Osteoblast (primary cell): ENCODE measurements around the gene R3HDM2. TPM values are rescaled to one million over a fixed set of nuclear protein-coding genes. Genes with fewer than 3 reads are reported as not detected.

ENCODE experiments used
- DNase-seq: peaks from one replicate; pipeline ENCODE4 v3.0.0; 2011; ENCODE audit warnings: low spot score, mixed read lengths; ENCODE audit not compliant: insufficient read length; ENCODE audit errors: missing footprints
- H2AFZ ChIP-seq: 2 replicates; pipeline ENCODE4 v1.6.0; 2011; ENCODE audit warnings: mild to moderate bottlenecking, low read length
- H3K27ac ChIP-seq: 2 replicates; pipeline ENCODE4 v1.5.1; 2011; ENCODE audit warnings: mild to moderate bottlenecking, low read depth, low read length, moderate library complexity
- H3K27me3 ChIP-seq: 2 replicates; pipeline ENCODE4 v1.6.0; 2012; ENCODE audit warnings: mild to moderate bottlenecking, control low read depth, inconsistent platforms, low read length, moderate library complexity; ENCODE audit not compliant: insufficient read depth
- H3K36me3 ChIP-seq: 2 replicates; pipeline ENCODE4 v1.5.1; 2011; ENCODE audit warnings: mild to moderate bottlenecking, low read length, control low read depth, moderate library complexity; ENCODE audit not compliant: insufficient read depth
- H3K4me1 ChIP-seq: 2 replicates; pipeline ENCODE4 v1.5.1; 2011; ENCODE audit warnings: mild to moderate bottlenecking, low read length, control low read depth, moderate library complexity; ENCODE audit not compliant: insufficient read depth
- H3K4me2 ChIP-seq: 2 replicates; pipeline ENCODE4 v1.6.0; 2011; ENCODE audit warnings: mild to moderate bottlenecking, low read length; ENCODE audit not compliant: insufficient read depth
- H3K4me3 ChIP-seq: fragments of 200-600 bp; sonication (generic); 3 replicates; pipeline ENCODE4 v1.5.1; 2012; ENCODE audit warnings: mild to moderate bottlenecking, low read length, inconsistent platforms; ENCODE audit not compliant: insufficient read depth
- H3K79me2 ChIP-seq: 2 replicates; pipeline ENCODE4 v1.6.0; 2012; ENCODE audit warnings: mild to moderate bottlenecking, low read length, control low read depth, inconsistent platforms; ENCODE audit not compliant: insufficient read depth
- H3K9me3 ChIP-seq: 2 replicates; pipeline ENCODE4 v1.5.1; 2011; ENCODE audit warnings: low read depth, low read length, control low read depth
- H4K20me1 ChIP-seq: 2 replicates; pipeline ENCODE4 v1.6.0; 2012; ENCODE audit warnings: mild to moderate bottlenecking, low read length, control low read depth; ENCODE audit not compliant: insufficient read depth
- total RNA-seq: library from RNA; depleted of rRNA; stranded (reverse); fragments of >200 nt; gene quantifications from 2 replicates; pipeline ENCODE4 v1.2.3, GENCODE V29; 2012
- TF ChIP-seq, protein P1 (sequence below): IDR thresholded peaks from 2 replicates; pipeline ENCODE4 v1.5.1; 2011; ENCODE audit warnings: mild to moderate bottlenecking, low read depth, low read length, moderate library complexity; ENCODE audit errors: extremely low read depth

The R3HDM2 gene
- total RNA-seq, 1 donor: 23.2 TPM

DNA sequence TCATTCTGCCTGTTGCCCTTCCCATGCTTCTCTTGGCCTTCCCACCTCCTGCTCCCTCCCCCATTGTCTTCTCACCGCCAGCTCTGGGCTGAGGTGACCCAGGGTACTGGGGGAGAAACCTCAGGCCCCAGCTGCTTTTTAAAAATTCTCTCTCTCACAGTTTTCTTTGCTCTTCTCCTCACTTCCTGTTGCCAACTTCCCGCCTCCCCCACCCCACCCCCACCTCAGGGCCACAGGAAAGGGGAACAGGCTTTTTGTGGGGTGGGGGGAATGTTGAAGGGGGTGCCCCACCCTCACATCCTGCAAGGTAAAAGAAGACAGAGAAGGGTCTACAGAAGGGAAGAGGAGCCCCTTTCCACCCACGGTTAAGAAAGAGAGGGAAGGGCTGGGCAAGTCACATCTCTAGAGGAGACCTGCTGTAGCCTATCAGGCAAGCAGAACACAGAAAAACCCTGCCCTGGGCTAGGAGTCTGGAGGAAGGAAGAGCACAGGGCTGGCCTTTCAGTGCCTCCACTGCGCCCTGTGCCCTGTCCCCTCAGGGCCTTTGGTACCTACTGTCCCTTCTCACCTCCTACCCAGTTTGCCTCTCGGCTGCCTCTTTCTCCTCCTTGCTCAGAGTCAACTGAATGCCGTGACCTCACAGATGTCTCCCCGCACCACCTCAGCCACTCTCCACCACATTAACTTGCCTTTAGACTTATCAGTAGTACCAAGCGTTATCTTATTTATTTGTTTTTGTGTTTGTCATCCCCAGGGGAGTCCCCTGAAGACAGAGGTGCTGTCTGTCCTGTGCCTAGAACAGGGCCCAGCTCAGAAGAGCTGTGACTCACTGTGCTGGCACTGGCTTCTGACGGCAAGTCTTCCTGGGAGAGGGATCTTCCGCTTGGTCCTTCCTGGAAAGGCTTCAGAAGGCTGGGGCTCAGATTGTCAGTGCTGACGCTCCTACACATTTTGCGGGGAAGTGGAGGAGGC lies 47.2 kb upstream of the R3HDM2 start:
- TF ChIP-seq, protein P1, sequence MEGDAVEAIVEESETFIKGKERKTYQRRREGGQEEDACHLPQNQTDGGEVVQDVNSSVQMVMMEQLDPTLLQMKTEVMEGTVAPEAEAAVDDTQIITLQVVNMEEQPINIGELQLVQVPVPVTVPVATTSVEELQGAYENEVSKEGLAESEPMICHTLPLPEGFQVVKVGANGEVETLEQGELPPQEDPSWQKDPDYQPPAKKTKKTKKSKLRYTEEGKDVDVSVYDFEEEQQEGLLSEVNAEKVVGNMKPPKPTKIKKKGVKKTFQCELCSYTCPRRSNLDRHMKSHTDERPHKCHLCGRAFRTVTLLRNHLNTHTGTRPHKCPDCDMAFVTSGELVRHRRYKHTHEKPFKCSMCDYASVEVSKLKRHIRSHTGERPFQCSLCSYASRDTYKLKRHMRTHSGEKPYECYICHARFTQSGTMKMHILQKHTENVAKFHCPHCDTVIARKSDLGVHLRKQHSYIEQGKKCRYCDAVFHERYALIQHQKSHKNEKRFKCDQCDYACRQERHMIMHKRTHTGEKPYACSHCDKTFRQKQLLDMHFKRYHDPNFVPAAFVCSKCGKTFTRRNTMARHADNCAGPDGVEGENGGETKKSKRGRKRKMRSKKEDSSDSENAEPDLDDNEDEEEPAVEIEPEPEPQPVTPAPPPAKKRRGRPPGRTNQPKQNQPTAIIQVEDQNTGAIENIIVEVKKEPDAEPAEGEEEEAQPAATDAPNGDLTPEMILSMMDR: no peak
- Histone ChIP-seq H3K4me1 (no peaks in the 10 kb centered on the region), H2AFZ (no peak overlapping the region), H3K27ac (no peak overlapping the region), H3K9me3 (no peaks in the 10 kb centered on the region), H3K79me2 (no peaks in the 10 kb centered on the region), H4K20me1 (no peaks in the 10 kb centered on the region), H3K4me3 (no peak overlapping the region), H3K4me2 (no peak overlapping the region), H3K36me3 (no peaks in the 10 kb centered on the region), H3K27me3 (peaks cover 76% of the 10 kb centered on the region)
- peak; percentile 88 for DNase-seq

DNA sequence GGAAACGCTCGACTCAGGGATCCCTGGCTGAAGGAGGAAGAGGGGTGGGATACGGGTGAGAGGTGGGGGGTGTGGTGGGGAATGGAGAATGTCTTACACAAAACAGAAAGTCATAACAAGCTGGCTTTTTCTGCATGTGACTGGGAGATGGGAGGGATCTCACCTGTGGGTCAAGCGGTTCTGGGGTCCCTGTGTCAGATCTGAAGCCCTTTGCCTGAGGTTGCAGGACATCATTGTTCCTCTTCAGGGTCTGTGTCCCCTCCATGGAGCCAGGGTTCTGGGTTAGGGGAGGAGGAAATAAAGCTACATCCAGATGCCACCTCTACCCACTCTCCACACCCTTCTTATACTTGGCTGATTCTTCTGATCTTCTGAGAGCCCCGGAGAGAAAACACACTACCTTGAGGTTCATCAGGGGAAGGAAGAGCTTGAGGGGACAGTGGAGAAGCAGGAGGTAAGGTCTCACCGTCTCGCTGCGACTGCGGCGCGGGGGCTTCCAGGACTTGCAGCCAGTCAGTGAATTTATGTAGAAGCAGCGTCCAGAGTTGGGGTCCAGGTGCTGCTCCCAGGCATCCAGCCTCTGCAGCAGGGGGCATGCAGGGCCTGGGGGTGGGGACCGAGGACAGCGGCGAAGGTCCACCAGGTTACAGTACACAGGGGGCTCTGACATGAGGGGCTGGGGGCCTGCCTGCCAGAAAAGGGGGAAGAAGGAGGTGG lies 46.3 kb upstream of the R3HDM2 start:
- no peak for DNase-seq
- TF ChIP-seq, protein P1: no peak
- Histone ChIP-seq H3K79me2 (no peaks in the 10 kb centered on the region), H3K4me3 (no peak overlapping the region), H3K9me3 (no peaks in the 10 kb centered on the region), H2AFZ (no peak overlapping the region), H4K20me1 (no peaks in the 10 kb centered on the region), H3K27me3 (peaks cover 85% of the 10 kb centered on the region), H3K27ac (no peak overlapping the region), H3K4me2 (no peak overlapping the region), H3K36me3 (no peaks in the 10 kb centered on the region), H3K4me1 (no peaks in the 10 kb centered on the region)

DNA sequence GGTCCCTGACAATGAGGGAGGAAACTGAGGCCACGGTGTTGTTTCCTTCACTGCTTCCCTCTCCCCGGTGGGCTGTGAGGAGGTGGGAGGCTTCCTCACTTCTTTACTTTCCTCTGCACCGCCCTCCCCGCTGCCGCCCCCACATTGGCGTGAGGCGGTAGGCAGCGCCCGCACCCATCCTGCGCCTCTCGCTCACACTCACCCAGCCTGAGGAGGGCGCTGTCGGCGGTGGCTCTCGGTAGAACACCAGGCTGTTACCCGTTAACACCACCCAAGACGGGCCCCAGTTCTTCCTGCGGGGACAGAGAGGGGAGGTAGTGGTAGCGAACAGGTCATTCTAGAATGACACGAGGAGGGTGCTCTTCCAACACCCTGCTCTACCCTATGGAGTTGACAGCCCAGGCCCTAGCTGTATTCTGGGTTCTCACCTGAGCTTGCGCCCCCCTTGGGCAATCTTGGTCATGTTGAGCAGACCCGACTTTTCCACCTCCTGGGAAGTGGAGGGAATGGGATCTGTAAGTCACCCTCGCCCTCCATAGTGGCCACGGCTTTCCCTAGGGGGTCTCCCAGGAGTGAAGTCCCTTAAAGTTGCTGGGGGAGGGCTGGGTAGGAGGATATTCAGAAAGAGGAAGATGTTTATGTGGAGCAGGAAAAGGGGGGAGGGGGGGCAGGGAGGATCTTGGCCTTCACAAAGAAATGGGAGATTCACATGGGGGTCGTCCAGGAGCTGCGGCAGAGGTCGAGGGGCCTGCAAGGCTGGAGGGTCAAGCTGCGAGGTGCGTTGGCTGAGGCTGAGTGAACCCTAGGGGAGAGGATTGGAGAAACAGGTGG lies 45.5 kb upstream of the R3HDM2 start:
- Histone ChIP-seq H3K4me2 (peak overlapping the region; percentile 55), H3K4me3 (no peak overlapping the region), H4K20me1 (no peaks in the 10 kb centered on the region), H2AFZ (no peak overlapping the region), H3K27me3 (peaks cover 85% of the 10 kb centered on the region), H3K9me3 (no peaks in the 10 kb centered on the region), H3K79me2 (no peaks in the 10 kb centered on the region), H3K36me3 (no peaks in the 10 kb centered on the region), H3K4me1 (no peaks in the 10 kb centered on the region), H3K27ac (no peak overlapping the region)
- TF ChIP-seq, protein P1: no peak
- peak; percentile 76 for DNase-seq
